GM13976 (cell line): ENCODE data around the gene MAPK4.
A peak's percentile ranks its signal among the peaks of the same experiment; 100 is the strongest.

Experiments used
- DNase-seq: peaks from one replicate; pipeline ENCODE4 v3.0.0; 2012; ENCODE audit warnings: low spot score
- in situ Hi-C: fragments of 300-500 bp; cut with MboI; formaldehyde crosslinking; loops from one replicate; pipeline ENCODE4 v1.12.0; 2022; ENCODE audit warnings: low sequenced_read_pairs, mixed read lengths, inconsistent platforms; ENCODE audit not compliant: unreplicated experiment
- TF ChIP-seq, protein P1 (sequence below): IDR thresholded peaks from 2 replicates; pipeline ENCODE4 v1.5.1; 2012; ENCODE audit warnings: borderline replicate concordance, mild to moderate bottlenecking; ENCODE audit not compliant: insufficient read depth; ENCODE audit errors: extremely low read depth, missing control alignments, control extremely low read depth

The MAPK4 gene

DNA sequence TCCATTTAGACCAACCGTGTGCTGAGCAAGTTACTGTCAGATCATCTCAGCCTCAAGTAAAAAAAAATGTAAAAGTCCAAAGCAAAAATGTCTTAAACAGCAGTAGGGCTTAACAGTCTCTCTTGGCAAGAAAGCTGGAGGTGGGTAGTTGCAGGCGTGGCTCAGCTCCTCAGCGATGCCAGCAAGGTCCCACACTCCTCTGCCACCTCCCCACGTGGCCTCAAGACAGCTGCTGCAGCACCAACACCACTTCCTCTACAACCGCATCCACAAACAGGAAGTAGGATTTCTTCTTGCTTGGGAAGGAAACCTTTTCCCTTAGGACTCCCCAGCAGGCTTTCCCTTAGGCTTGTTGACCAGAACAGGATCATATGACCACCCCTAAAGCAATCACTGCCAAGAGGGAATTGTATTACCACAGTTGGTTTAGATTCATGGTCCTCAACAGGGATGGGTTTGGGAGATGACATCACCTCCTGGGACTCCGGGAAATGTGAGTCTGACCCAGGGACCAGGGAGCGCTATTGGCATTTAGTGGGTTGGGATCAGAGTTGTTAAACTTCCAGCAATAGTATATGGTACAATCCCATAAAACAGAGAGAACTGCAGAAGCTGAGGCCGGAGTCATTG, 97.1 kb downstream of the MAPK4 start:
- in situ Hi-C loops: no loop called here
- no peak for DNase-seq
- TF ChIP-seq, protein P1, sequence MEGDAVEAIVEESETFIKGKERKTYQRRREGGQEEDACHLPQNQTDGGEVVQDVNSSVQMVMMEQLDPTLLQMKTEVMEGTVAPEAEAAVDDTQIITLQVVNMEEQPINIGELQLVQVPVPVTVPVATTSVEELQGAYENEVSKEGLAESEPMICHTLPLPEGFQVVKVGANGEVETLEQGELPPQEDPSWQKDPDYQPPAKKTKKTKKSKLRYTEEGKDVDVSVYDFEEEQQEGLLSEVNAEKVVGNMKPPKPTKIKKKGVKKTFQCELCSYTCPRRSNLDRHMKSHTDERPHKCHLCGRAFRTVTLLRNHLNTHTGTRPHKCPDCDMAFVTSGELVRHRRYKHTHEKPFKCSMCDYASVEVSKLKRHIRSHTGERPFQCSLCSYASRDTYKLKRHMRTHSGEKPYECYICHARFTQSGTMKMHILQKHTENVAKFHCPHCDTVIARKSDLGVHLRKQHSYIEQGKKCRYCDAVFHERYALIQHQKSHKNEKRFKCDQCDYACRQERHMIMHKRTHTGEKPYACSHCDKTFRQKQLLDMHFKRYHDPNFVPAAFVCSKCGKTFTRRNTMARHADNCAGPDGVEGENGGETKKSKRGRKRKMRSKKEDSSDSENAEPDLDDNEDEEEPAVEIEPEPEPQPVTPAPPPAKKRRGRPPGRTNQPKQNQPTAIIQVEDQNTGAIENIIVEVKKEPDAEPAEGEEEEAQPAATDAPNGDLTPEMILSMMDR: no peak

GRCh38 chr18:50658601-50659000, 98.7 kb downstream of the MAPK4 start:
- in situ Hi-C loops: no loop called here
- TF ChIP-seq, protein P1: no peak
- no peak for DNase-seq

- DNase-seq: no peak
- TF ChIP-seq, protein P1: no peak
- in situ Hi-C loops: no loop called here
These were observed 99.5 kb downstream of the MAPK4 start for GRCh38 chr18:50659091-50660003.

DNA sequence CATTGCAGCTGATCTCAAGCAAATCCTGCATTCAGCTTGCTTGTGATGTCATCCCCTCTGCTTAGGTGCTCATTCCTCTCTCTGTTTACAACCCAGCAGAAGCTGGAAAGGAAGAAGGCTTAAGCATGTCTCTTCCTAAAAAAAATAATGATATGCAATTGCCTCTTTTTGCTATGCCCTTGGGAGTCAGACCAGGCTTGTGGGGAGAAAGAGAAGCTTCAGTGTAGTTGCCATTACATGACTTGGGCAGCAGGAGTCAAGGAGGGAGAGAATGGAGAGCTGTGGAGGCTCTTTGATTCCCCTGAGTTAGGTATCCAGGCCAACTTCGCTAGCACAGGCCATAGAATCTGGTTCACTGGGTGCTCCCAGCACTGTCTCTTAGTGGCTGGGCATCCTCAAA, 101.1 kb downstream of the MAPK4 start:
- in situ Hi-C loops: no loop called here
- TF ChIP-seq, protein P1: no peak
- DNase-seq: no peak

DNA sequence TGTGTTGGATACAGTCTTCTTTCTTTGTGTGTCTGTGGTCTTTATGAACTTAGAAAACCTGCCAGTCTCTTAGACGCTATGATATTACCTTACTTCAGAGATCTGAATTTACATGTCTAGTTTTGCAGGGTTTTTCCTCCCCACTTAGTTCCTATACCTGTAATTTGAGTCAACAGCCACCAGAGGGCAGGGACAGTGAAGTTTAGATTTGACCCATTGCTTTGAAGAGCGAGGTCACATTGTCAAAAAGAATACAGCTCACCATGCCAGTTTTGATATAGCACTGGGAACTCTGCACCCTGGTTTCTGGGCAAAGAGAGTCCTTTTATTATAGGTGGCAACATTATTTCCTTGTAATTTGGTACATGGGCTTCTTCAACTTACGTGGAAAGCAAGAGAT, 102.3 kb downstream of the MAPK4 start:
- TF ChIP-seq, protein P1: no peak
- in situ Hi-C loops: no loop called here
- peak; percentile 45 for DNase-seq

GRCh38 chr18:50662775-50663383, 103.0 kb downstream of the MAPK4 start:
- DNase-seq: no peak
- TF ChIP-seq, protein P1: no peak
- in situ Hi-C loops: no loop called here
